HepG2 (cell line): Measurements from ENCODE around the gene POLH. TPM values are rescaled to one million over a fixed set of nuclear protein-coding genes. Genes with fewer than 3 reads are reported as not detected.

Source experiments
- ATAC-seq: fragments of 200-7000 bp; cut with Tn5 transposase; 3 replicates; pipeline ENCODE4 v1.9.1; 2020; ENCODE audit warnings: mild to moderate bottlenecking, moderate library complexity
- BruUV-seq: library from RNA; stranded (reverse); fragments of 400-500 nt; replicated peaks from 2 replicates; lab custom pipeline; 2021; lab: Mats Ljungman, UMichigan
- CTCF ChIA-PET: fragments of 300-600 bp; formaldehyde crosslinking; extraction: SDS; loops from one replicate; lab custom pipeline; 2021; ENCODE audit warnings: low total read pairs, inconsistent platforms, low intra/inter-chr PET ratio; lab: Yijun Ruan, JAX
- POLR2A ChIA-PET: fragments of 350-600 bp; sonication (Branson Sonifier 250); formaldehyde crosslinking; loops from one replicate; lab custom pipeline; 2020; ENCODE audit warnings: antibody characterized with exemption, inconsistent platforms; lab: Yijun Ruan, JAX
- DNase-seq: peaks from one replicate; pipeline ENCODE4 v3.0.0-alpha.2; 2015; ENCODE audit warnings: low spot score
- FAIRE-seq: peaks from 3 replicates; lab custom pipeline; 2011; peaks lifted over from hg19 to GRCh38; lab: Jason Lieb, UNC
- H2AFZ ChIP-seq: one replicate; pipeline ENCODE4 v1.6.1; 2011; ENCODE audit warnings: low read length, inconsistent platforms
- H3K27ac ChIP-seq: fragments of 300-600 bp; 3 replicates; pipeline ENCODE4 v1.8.0; 2011; ENCODE audit warnings: mixed run types, mild to moderate bottlenecking, mixed read lengths, low read length, inconsistent platforms; ENCODE audit not compliant: insufficient read depth; ENCODE audit errors: extremely low read length
- H3K27me3 ChIP-seq, 2 experiments: fragments of 200-600 bp in 1 of 2; 2 replicates in 1 of 2; 3 replicates in 1 of 2; pipeline versions ENCODE4 v1.6.0 to v1.8.0; 2011; ENCODE audit warnings: low read length in 2 of 2, mild to moderate bottlenecking in 2 of 2, moderate library complexity in 2 of 2, inconsistent platforms in 1 of 2; ENCODE audit not compliant: insufficient read depth in 2 of 2, control insufficient read depth in 1 of 2
- H3K36me3 ChIP-seq, 2 experiments: fragments of 200-600 bp in 1 of 2; replicated peaks in 1 of 2; 2 replicates in 1 of 2; 3 replicates in 1 of 2; pipeline versions ENCODE4 v1.5.1 to v1.8.0; 2011; ENCODE audit warnings: low read length in 2 of 2, inconsistent platforms in 1 of 2; ENCODE audit not compliant: insufficient read depth in 2 of 2, control insufficient read depth in 1 of 2
- H3K4me1 ChIP-seq: 2 replicates; pipeline ENCODE4 v1.5.1; 2012; ENCODE audit warnings: low read length, inconsistent platforms; ENCODE audit not compliant: insufficient read depth
- H3K4me2 ChIP-seq: 2 replicates; pipeline ENCODE4 v1.6.0; 2011; ENCODE audit warnings: low read depth, low read length, inconsistent platforms
- H3K4me3 ChIP-seq, 3 experiments: fragments of 200-600 bp in 1 of 3; sonication (generic), shearing (Covaris generic) in 1 of 3; replicated peaks in 1 of 3; 2 replicates each; pipeline ENCODE4 v1.5.1; 2011 to 2016; ENCODE audit warnings: low read length in 3 of 3, inconsistent platforms in 2 of 3, low read depth in 2 of 3, mild to moderate bottlenecking in 2 of 3, control low read depth in 1 of 3, mixed read lengths in 1 of 3; ENCODE audit not compliant: insufficient read depth in 1 of 3
- H3K79me2 ChIP-seq: one replicate; pipeline ENCODE4 v1.6.1; 2011; ENCODE audit warnings: low read length, inconsistent platforms; ENCODE audit not compliant: insufficient read depth
- H3K9ac ChIP-seq: 2 replicates; pipeline ENCODE4 v1.6.0; 2011; ENCODE audit warnings: mild to moderate bottlenecking, low read depth, low read length, inconsistent platforms; ENCODE audit not compliant: insufficient read depth
- H3K9me3 ChIP-seq: 2 replicates; pipeline ENCODE4 v1.5.1; 2012; ENCODE audit warnings: mild to moderate bottlenecking, low read length
- H4K20me1 ChIP-seq: 2 replicates; pipeline ENCODE4 v1.6.0; 2011; ENCODE audit warnings: inconsistent platforms, mild to moderate bottlenecking, low read length, moderate library complexity; ENCODE audit not compliant: insufficient read depth
- ARHGAP35 ChIP-seq: sonication (generic); formaldehyde crosslinking; IDR thresholded peaks from 2 replicates; pipeline ENCODE4 v1.9.0; 2022; ENCODE audit warnings: mild to moderate bottlenecking, inconsistent platforms, moderate library complexity, missing genetic modification reagents, borderline replicate concordance
- ASH2L ChIP-seq: fragments of 300-600, 200-600 bp; sonication (generic); IDR thresholded peaks from 2 replicates; pipeline ENCODE4 v1.7.0; 2017; ENCODE audit warnings: low read depth, mild to moderate bottlenecking, moderate library complexity, mixed read lengths, low read length; ENCODE audit not compliant: insufficient read length
- CBX5 ChIP-seq: sonication (generic); formaldehyde crosslinking; IDR thresholded peaks from 2 replicates; pipeline ENCODE4 v1.4.0; 2020; ENCODE audit warnings: missing genetic modification reagents, borderline replicate concordance
- IRX3 ChIP-seq: sonication (generic); formaldehyde crosslinking; IDR thresholded peaks from 2 replicates; pipeline ENCODE4 v1.8.1; 2023; ENCODE audit warnings: mild to moderate bottlenecking, low read depth, missing genetic modification reagents, borderline replicate concordance
- JUND ChIP-seq: sonication (generic); formaldehyde crosslinking; IDR thresholded peaks from 2 replicates; pipeline ENCODE4 v1.8.0; 2022; ENCODE audit warnings: mild to moderate bottlenecking, missing genetic modification reagents
- MBNL3 ChIP-seq: fragments of 250-450 bp; sonication (Bioruptor Pico); conservative IDR thresholded peaks from 2 replicates; pipeline ENCODE4 v1.8.0; 2022; ENCODE audit warnings: mild to moderate bottlenecking, inconsistent platforms
- NFIC ChIP-seq: IDR thresholded peaks from 2 replicates; pipeline ENCODE4 v1.6.1; 2012; ENCODE audit warnings: mild to moderate bottlenecking, low read length, inconsistent platforms
- RBAK ChIP-seq: sonication (generic); formaldehyde crosslinking; IDR thresholded peaks from 2 replicates; pipeline ENCODE4 v1.5.1; 2020; ENCODE audit warnings: mild to moderate bottlenecking, missing genetic modification reagents
- RORA ChIP-seq: sonication (generic); formaldehyde crosslinking; IDR thresholded peaks from 2 replicates; pipeline ENCODE4 v1.5.0; 2020; ENCODE audit warnings: mild to moderate bottlenecking, missing genetic modification reagents, moderate library complexity
- SOX13 ChIP-seq, 3 experiments: fragments of 450-650 bp in 1 of 3; sonication (generic) in 1 of 3; formaldehyde crosslinking in 1 of 3; IDR thresholded peaks in 2 of 3; conservative IDR thresholded peaks in 1 of 3; 2 replicates each; pipeline versions ENCODE4 v1.5.0 to v1.6.1; 2016 to 2020; ENCODE audit warnings: antibody characterized with exemption in 1 of 3, mild to moderate bottlenecking in 1 of 3, missing compliant biosample characterization in 1 of 3, missing genetic modification reagents in 1 of 3, moderate library complexity in 1 of 3
- ZFP36L2 ChIP-seq: sonication (generic); formaldehyde crosslinking; IDR thresholded peaks from 2 replicates; pipeline ENCODE4 v1.4.0; 2020; ENCODE audit warnings: missing genetic modification reagents
- ZNF761 ChIP-seq: sonication (generic); formaldehyde crosslinking; conservative IDR thresholded peaks from 2 replicates; pipeline ENCODE4 v1.4.0; 2020; ENCODE audit warnings: mild to moderate bottlenecking, missing genetic modification reagents
- ZNF766 ChIP-seq: sonication (generic); formaldehyde crosslinking; IDR thresholded peaks from 2 replicates; pipeline ENCODE4 v1.5.0; 2020; ENCODE audit warnings: missing genetic modification reagents, borderline replicate concordance
- ZNF768 ChIP-seq: sonication (generic); formaldehyde crosslinking; IDR thresholded peaks from 2 replicates; pipeline ENCODE4 v1.4.0; 2020; ENCODE audit warnings: missing genetic modification reagents
- ZZZ3 ChIP-seq: sonication (generic); formaldehyde crosslinking; IDR thresholded peaks from 2 replicates; pipeline ENCODE4 v1.4.0; 2020; ENCODE audit warnings: missing genetic modification reagents, mild to moderate bottlenecking, borderline replicate concordance
- WGBS: methylation state at CpG from one replicate; pipeline ENCODE4 v1.1.6; 2017; ENCODE audit warnings: low lambda C conversion rate; 5-methylcytosine and 5-hydroxymethylcytosine counted together
- in situ Hi-C: cut with HindIII; loops from 2 replicates; pipeline ENCODE4 v1.10.0; 2017; ENCODE audit warnings: low pct_unique_long_range_greater_than_20kb; ENCODE audit not compliant: extremely low pct_ligation_motif_present
- intact Hi-C: fragments of 100-400 bp; cut with micrococcal nuclease; formaldehyde crosslinking; loops from one replicate; pipeline ENCODE4 v1.10.0; 2022; ENCODE audit not compliant: unreplicated experiment
- polyA plus RNA-seq, 8 experiments: library from polyadenylated mRNA; depleted of rRNA in 3 of 8; stranded (reverse) in 7 of 8; unstranded in 1 of 8; fragments of >200 nt; fragmentation: Illumina TruSeq in 4 of 8; extraction: Trizol in 4 of 8; gene quantifications; 2 replicates each; pipeline versions ENCODE4 v1.2.1 to v1.2.3, GENCODE V29; 2011 to 2016; ENCODE audit warnings: low read depth in 4 of 8, missing spikeins in 1 of 8, mixed read lengths in 1 of 8; ENCODE audit not compliant: insufficient read depth in 1 of 8
- total RNA-seq, 5 experiments: library from RNA; depleted of rRNA; stranded (reverse); fragments of >200 nt; fragmentation: Illumina TruSeq; extraction: Trizol; gene quantifications; 2 replicates each; pipeline ENCODE4 v1.2.3, GENCODE V29; 2016; ENCODE audit warnings: low read depth in 1 of 5
- TF ChIP-seq, protein P1 (sequence below): sonication (generic); formaldehyde crosslinking; IDR thresholded peaks from 2 replicates; pipeline ENCODE4 v1.8.1; 2023; ENCODE audit warnings: mild to moderate bottlenecking, moderate library complexity, missing genetic modification reagents
- TF ChIP-seq, protein P2 (sequence below): fragments of 450-650 bp; IDR thresholded peaks from 2 replicates; pipeline ENCODE4 v1.6.1; 2017
- TF ChIP-seq, protein P3 (sequence below): sonication (generic); formaldehyde crosslinking; IDR thresholded peaks from 2 replicates; pipeline ENCODE4 v1.8.0; 2022; ENCODE audit warnings: missing genetic modification reagents, mild to moderate bottlenecking, borderline replicate concordance

POLH gene
- total and polyA plus RNA-seq, 2 of the 13 experiments (the other 11 are each of a cell fraction or from before 2014, with no cell fraction given) = 11.6 to 25.0 TPM

DNA sequence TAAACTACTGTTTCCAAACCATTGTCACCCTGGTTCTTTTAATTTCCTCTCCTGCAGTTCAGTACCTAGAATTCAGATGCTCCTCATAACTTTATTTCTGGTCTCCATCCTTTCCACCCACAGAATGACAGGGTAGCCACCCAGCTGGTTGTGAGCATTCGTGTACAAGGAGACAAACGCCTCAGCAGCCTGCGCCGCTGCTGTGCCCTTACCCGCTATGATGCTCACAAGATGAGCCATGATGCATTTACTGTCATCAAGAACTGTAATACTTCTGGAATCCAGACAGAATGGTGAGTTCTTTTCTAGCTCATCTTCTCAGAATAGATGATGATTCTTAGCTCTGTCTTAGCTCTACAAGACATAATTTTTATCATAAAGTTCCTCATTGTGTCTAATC lies 34.4 kb downstream of the POLH start:
- BruUV-seq = no TSS peak
- no peaks in the 10 kb centered on the region for H3K27me3 ChIP-seq
- no peaks in the 10 kb centered on the region for H3K79me2 ChIP-seq
- H3K4me1 ChIP-seq = no peaks in the 10 kb centered on the region
- H4K20me1 ChIP-seq = no peaks in the 10 kb centered on the region
- ChIA-PET POLR2A (interaction anchor here (1.7 kb wide), 1 partner anchor 19 kb away, joined by 8 read pairs; the partner anchor contains the start of gene GTPBP2), CTCF (no interaction called here)
- in situ Hi-C loops = no loop called here
- no peak overlapping the region for H3K4me2 ChIP-seq
- DNase-seq = no peak
- H3K9ac ChIP-seq = no peak overlapping the region
- H3K9me3 ChIP-seq = no peaks in the 10 kb centered on the region
- no peak overlapping the region for H3K27ac ChIP-seq
- no peak overlapping the region for H3K4me3 ChIP-seq
- TF ChIP-seq ZNF768 (CRISPR knock-in tag) (no peak), CBX5 (CRISPR knock-in tag) (no peak), ZFP36L2 (CRISPR knock-in tag) (no peak), RBAK (CRISPR knock-in tag) (no peak), MBNL3 (no peak), ZZZ3 (CRISPR knock-in tag) (no peak), ARHGAP35 (no peak), ASH2L (no peak), SOX13 (IDR thresholded peaks at IDR 0.05) (no peak), SOX13 (CRISPR knock-in tag; conservative IDR thresholded peaks at IDR 0.05 in 1 of 2, IDR thresholded peaks at IDR 0.05 in 1 of 2) (no peak), ZNF766 (CRISPR knock-in tag) (no peak), IRX3 (CRISPR knock-in tag) (no peak), JUND (no peak), RORA (CRISPR knock-in tag) (no peak), NFIC (no peak), ZNF761 (CRISPR knock-in tag) (no peak)
- TF ChIP-seq, protein P1, sequence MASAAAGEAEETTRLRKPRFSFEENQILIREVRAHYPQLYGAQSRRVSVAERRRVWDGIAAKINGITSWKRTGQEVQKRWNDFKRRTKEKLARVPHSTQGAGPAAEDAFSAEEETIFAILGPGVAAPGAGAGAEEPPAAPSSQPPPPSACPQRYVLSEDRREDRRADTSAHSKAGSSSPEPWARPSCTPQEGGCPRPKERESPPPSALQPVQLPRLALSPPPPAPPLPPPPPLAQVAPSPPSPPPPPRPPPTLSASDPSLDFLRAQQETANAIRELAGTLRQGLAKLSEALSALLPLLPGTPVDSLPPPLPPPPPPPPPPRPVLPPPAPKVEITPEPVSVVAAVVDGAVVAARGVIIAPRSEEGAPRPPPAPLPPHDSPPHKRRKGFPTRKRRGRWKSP = no peak
- TF ChIP-seq, protein P2, sequence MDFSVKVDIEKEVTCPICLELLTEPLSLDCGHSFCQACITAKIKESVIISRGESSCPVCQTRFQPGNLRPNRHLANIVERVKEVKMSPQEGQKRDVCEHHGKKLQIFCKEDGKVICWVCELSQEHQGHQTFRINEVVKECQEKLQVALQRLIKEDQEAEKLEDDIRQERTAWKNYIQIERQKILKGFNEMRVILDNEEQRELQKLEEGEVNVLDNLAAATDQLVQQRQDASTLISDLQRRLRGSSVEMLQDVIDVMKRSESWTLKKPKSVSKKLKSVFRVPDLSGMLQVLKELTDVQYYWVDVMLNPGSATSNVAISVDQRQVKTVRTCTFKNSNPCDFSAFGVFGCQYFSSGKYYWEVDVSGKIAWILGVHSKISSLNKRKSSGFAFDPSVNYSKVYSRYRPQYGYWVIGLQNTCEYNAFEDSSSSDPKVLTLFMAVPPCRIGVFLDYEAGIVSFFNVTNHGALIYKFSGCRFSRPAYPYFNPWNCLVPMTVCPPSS = no peak
- TF ChIP-seq, protein P3, sequence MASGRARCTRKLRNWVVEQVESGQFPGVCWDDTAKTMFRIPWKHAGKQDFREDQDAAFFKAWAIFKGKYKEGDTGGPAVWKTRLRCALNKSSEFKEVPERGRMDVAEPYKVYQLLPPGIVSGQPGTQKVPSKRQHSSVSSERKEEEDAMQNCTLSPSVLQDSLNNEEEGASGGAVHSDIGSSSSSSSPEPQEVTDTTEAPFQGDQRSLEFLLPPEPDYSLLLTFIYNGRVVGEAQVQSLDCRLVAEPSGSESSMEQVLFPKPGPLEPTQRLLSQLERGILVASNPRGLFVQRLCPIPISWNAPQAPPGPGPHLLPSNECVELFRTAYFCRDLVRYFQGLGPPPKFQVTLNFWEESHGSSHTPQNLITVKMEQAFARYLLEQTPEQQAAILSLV (CRISPR knock-in tag) = no peak
- H2AFZ ChIP-seq = no peak overlapping the region
- H3K36me3 ChIP-seq = peaks cover 9 to 67% of the 10 kb centered on the region in 2 experiments
- WGBS = 98% methylated on average over 5 of the region's 5 CpGs
- no peak for ATAC-seq
- intact Hi-C loops = no loop called here
- FAIRE-seq = no peak
